ENCODE data around the gene TNFSF8.

- TF ChIP-seq GATA3 (IDR thresholded peaks at IDR 0.05; ENCODE audit: low read depth, low read length): no peak
- no peak for TF ChIP-seq GATA2 (IDR thresholded peaks at IDR 0.05; ENCODE audit: low read depth, low read length)
Observed at GRCh38 chr9:114864471-114864870, 65.9 kb downstream of the TNFSF8 start.

Data from SH-SY5Y (cell line).